Kidney epithelial cell (primary cell): ENCODE measurements around the gene HDC. TPM values are rescaled to one million over a fixed set of nuclear protein-coding genes. Genes with fewer than 3 reads are reported as not detected.

Experiments
- DNase-seq: peaks from one replicate; pipeline ENCODE4 v3.0.0-alpha.2; 2010; ENCODE audit warnings: low read depth
- H3K27me3 ChIP-seq: 2 replicates; pipeline ENCODE4 v1.6.0; 2011; ENCODE audit warnings: low read length; ENCODE audit not compliant: control insufficient read depth, insufficient read depth
- H3K36me3 ChIP-seq: 2 replicates; pipeline ENCODE4 v1.5.1; 2011; ENCODE audit warnings: low read length; ENCODE audit not compliant: control insufficient read depth, insufficient read depth
- H3K4me3 ChIP-seq: 2 replicates; pipeline ENCODE4 v1.5.1; 2011; ENCODE audit warnings: low read depth, mild to moderate bottlenecking, control low read depth, low read length
- CTCF ChIP-seq: IDR thresholded peaks from 2 replicates; pipeline ENCODE4 v1.5.1; 2011; ENCODE audit warnings: mild to moderate bottlenecking, moderate library complexity, low read length, control low read depth, inconsistent platforms; ENCODE audit not compliant: insufficient read depth, poor library complexity, severe bottlenecking
- total RNA-seq: library from RNA; depleted of rRNA; stranded (reverse); fragments of >200 nt; gene quantifications from 2 replicates; pipeline ENCODE4 v1.2.3, GENCODE V29; 2015

The HDC gene
- total RNA-seq, 1 donor from 2014 or later: not detected

GRCh38 chr15:50252556-50252955 is 13.0 kb downstream of the HDC start:
- no peak for TF ChIP-seq CTCF
- DNase-seq: no peak
- H3K4me3 ChIP-seq: no peak overlapping the region
- H3K27me3 ChIP-seq: no peaks in the 10 kb centered on the region
- H3K36me3 ChIP-seq: no peaks in the 10 kb centered on the region

- H3K27me3 ChIP-seq: no peaks in the 10 kb centered on the region
- TF ChIP-seq CTCF: no peak
- no peak overlapping the region for H3K4me3 ChIP-seq
- no peaks in the 10 kb centered on the region for H3K36me3 ChIP-seq
- DNase-seq: no peak
These were observed 13.8 kb downstream of the HDC start for GRCh38 chr15:50251638-50252182.

GRCh38 chr15:50250760-50251394 is 14.6 kb downstream of the HDC start:
- no peaks in the 10 kb centered on the region for H3K27me3 ChIP-seq
- H3K4me3 ChIP-seq: no peak overlapping the region
- no peaks in the 10 kb centered on the region for H3K36me3 ChIP-seq
- DNase-seq: no peak
- TF ChIP-seq CTCF: no peak

GRCh38 chr15:50249704-50250103 is 15.8 kb downstream of the HDC start:
- no peak overlapping the region for H3K4me3 ChIP-seq
- no peaks in the 10 kb centered on the region for H3K27me3 ChIP-seq
- no peaks in the 10 kb centered on the region for H3K36me3 ChIP-seq
- no peak for DNase-seq
- TF ChIP-seq CTCF: no peak

GRCh38 chr15:50248994-50249582 is 16.4 kb downstream of the HDC start:
- Histone ChIP-seq H3K27me3 (no peaks in the 10 kb centered on the region), H3K36me3 (no peaks in the 10 kb centered on the region), H3K4me3 (no peak overlapping the region)
- no peak for TF ChIP-seq CTCF
- no peak for DNase-seq
